Thyroid gland (tissue), 4 donors: ENCODE measurements around the gene GNPNAT1. TPM values are rescaled to one million over a fixed set of nuclear protein-coding genes. Genes with fewer than 3 reads are reported as not detected.

Source experiments
- DNase-seq, 2 donors: peaks; one replicate each; pipeline ENCODE4 v3.0.0-alpha.2; 2019
- H3K27ac ChIP-seq, 3 donors: fragments of 200-600 bp; sonication (generic); 1 replicate in 2 of 3; 2 replicates in 1 of 3; pipeline ENCODE4 v1.5.1; 2016 to 2019; ENCODE audit warnings: mild to moderate bottlenecking in 1 of 3, moderate library complexity in 1 of 3
- H3K27me3 ChIP-seq: fragments of 200-600 bp; sonication (generic); one replicate; pipeline ENCODE4 v1.5.1; 2019
- H3K36me3 ChIP-seq, 2 donors: fragments of 200-600 bp; sonication (generic); one replicate each; pipeline ENCODE4 v1.5.1; 2016 to 2019
- H3K4me1 ChIP-seq, 2 donors: fragments of 200-600 bp; sonication (generic); one replicate each; pipeline ENCODE4 v1.5.1; 2017 to 2019
- H3K4me3 ChIP-seq, 3 donors: fragments of 200-600 bp; sonication (generic); replicated peaks in 1 of 3; 1 replicate in 2 of 3; 2 replicates in 1 of 3; pipeline ENCODE4 v1.5.1; 2016; ENCODE audit warnings: mild to moderate bottlenecking in 1 of 3
- H3K9me3 ChIP-seq: fragments of 200-600 bp; sonication (generic); one replicate; pipeline ENCODE4 v1.5.1; 2017
- POLR2A ChIP-seq, 2 donors: fragments of 450-650 bp; IDR thresholded peaks; one replicate each; pipeline ENCODE4 v1.6.1; 2017; ENCODE audit warnings: antibody characterized with exemption in 2 of 2, mild to moderate bottlenecking in 2 of 2, moderate library complexity in 1 of 2
- WGBS, 2 donors: methylation state at CpG; one replicate each; pipeline ENCODE4 v1.1.5; 2017; 5-methylcytosine and 5-hydroxymethylcytosine counted together
- intact Hi-C: fragments of 100-400 bp; cut with DNase I; formaldehyde crosslinking; loops from one replicate; pipeline ENCODE4 v1.15.1; 2023
- total RNA-seq, 4 donors: library from RNA; depleted of rRNA; stranded (reverse); fragments of >200 nt; gene quantifications; one replicate each; pipeline ENCODE4 v1.2.3, GENCODE V29; 2016
- TF ChIP-seq, protein P1 (sequence below), 6 experiments: fragments of 200-600 bp in 3 of 6; fragments of 450-650 bp in 3 of 6; sonication (generic) in 3 of 6; IDR thresholded peaks; one replicate each; pipeline ENCODE4 v1.5.1; 2016 to 2019; ENCODE audit warnings: antibody characterized with exemption in 6 of 6, mild to moderate bottlenecking in 2 of 6, inconsistent platforms in 1 of 6, moderate library complexity in 1 of 6

Gene GNPNAT1
- total RNA-seq, 4 donors from 2014 or later: 10.3 to 11.7 (median 10.6) TPM

DNA sequence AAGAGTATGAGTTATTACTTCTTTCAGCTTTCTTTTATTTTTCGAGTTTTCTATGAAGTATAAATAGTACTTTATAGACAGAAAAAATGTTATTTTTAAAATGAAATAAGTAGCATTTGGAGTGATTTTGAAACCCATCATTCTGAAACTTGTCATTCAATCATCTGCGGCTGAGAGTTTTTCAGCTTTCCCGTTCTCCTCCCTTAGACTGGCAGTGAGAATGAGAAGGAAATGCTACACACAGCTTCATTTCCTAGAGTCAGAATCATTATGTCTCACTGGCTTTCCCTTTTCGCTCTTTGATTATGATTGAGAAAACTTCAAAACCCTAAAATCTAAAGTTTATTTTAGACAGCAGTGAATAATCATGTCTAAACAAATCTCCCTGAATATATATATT lies 33.7 kb upstream of the GNPNAT1 start:
- Histone ChIP-seq H3K27ac (no peak overlapping the region), H3K4me3 (no peak overlapping the region), H3K9me3 (no peaks in the 10 kb centered on the region), H3K36me3 (no peaks in the 10 kb centered on the region), H3K27me3 (no peaks in the 10 kb centered on the region), H3K4me1 (no peaks in the 10 kb centered on the region)
- intact Hi-C loops: no loop called here
- no peak for DNase-seq
- 56 to 63% methylated on average over 4 of the region's 4 CpGs for WGBS, 2 donors
- no peak for TF ChIP-seq POLR2A (IDR thresholded peaks at IDR 0.05)
- TF ChIP-seq, protein P1, sequence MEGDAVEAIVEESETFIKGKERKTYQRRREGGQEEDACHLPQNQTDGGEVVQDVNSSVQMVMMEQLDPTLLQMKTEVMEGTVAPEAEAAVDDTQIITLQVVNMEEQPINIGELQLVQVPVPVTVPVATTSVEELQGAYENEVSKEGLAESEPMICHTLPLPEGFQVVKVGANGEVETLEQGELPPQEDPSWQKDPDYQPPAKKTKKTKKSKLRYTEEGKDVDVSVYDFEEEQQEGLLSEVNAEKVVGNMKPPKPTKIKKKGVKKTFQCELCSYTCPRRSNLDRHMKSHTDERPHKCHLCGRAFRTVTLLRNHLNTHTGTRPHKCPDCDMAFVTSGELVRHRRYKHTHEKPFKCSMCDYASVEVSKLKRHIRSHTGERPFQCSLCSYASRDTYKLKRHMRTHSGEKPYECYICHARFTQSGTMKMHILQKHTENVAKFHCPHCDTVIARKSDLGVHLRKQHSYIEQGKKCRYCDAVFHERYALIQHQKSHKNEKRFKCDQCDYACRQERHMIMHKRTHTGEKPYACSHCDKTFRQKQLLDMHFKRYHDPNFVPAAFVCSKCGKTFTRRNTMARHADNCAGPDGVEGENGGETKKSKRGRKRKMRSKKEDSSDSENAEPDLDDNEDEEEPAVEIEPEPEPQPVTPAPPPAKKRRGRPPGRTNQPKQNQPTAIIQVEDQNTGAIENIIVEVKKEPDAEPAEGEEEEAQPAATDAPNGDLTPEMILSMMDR (IDR thresholded peaks at IDR 0.05): no peak

DNA sequence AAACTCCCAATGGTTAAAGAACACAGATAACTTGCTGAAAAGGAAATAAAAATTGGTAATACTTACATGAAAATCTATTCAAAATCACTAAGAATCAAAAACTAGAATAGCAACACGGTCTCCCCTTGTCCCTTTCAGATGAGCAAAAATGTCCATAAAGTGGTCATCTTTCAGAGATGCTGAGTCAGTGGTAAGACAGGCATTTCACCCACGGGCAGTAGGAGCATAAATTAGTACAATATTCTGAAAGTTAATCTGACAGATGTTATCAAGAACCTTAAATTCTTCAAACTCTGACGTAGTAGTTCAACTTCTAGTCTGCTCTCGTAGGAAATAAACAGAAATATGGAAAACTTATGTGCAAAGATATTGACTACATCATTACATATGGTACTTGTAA lies 33.1 kb upstream of the GNPNAT1 start:
- no peak overlapping the region for H3K27ac ChIP-seq
- intact Hi-C loops: no loop called here
- TF ChIP-seq, protein P1 (IDR thresholded peaks at IDR 0.05): no peak
- no peak for TF ChIP-seq POLR2A (IDR thresholded peaks at IDR 0.05)
- no peaks in the 10 kb centered on the region for H3K27me3 ChIP-seq
- WGBS, 2 donors: 65 to 67% methylated on average over 4 of the region's 4 CpGs
- no peaks in the 10 kb centered on the region for H3K36me3 ChIP-seq
- DNase-seq: no peak
- H3K9me3 ChIP-seq: no peaks in the 10 kb centered on the region
- no peaks in the 10 kb centered on the region for H3K4me1 ChIP-seq
- no peak overlapping the region for H3K4me3 ChIP-seq

DNA sequence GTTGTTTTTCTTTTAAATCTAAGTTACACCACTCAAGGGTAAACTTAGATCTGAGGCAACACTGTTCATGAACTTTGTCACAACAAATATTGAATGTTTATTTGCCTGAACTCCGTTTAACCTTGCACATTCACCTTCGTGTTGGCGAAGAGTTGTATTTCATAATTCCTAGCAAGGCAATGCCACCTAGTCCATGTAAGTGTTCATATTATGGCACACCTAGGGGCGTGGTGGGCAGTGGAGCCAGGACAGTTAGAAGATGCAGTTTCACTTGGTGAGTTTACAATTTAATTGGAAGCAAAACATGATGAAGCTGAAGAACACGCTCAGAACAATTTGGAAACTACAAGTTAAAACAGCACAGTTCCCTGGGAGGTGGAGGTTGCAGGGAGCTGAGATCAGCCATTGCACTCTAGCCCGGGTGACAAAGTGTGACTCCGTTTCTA lies 30.4 kb upstream of the GNPNAT1 start:
- TF ChIP-seq, protein P1 (IDR thresholded peaks at IDR 0.05): no peak
- no peak for TF ChIP-seq POLR2A (IDR thresholded peaks at IDR 0.05)
- Histone ChIP-seq H3K27me3 (no peaks in the 10 kb centered on the region), H3K4me1 (no peaks in the 10 kb centered on the region), H3K9me3 (no peaks in the 10 kb centered on the region), H3K27ac (no peak overlapping the region), H3K36me3 (no peaks in the 10 kb centered on the region), H3K4me3 (no peak overlapping the region)
- WGBS, 2 donors: 70 to 78% methylated on average over 7 of the region's 7 CpGs
- no peak for DNase-seq
- intact Hi-C loops: loop anchor here (2.0 kb wide), 1 partner anchor 139 kb away; no protein-coding TSS in a partner anchor

DNA sequence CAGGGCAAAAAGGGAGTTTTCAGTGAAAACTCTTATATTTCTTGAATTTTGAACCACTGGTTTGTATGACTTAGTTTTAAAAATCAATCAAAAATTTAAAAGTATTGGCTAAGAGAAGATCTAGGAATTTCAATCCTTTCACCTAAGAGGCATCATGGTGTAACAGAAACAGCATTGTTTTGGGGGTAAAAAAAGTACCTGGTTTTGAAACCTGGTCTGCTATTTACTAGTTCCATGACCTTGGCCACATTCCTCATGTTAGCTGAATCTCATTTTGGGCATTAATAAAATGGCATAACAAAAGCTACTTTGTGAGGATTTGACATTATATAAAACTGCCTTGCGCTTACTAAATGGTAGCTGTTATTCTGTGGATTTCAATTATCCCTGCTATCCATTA lies 16.7 kb upstream of the GNPNAT1 start:
- 95 to 96% methylated on average over 1 of the region's 1 CpG for WGBS, 2 donors
- H3K27me3 ChIP-seq: no peaks in the 10 kb centered on the region
- no peaks in the 10 kb centered on the region for H3K36me3 ChIP-seq
- intact Hi-C loops: no loop called here
- no peak overlapping the region for H3K4me3 ChIP-seq
- no peak for TF ChIP-seq POLR2A (IDR thresholded peaks at IDR 0.05)
- TF ChIP-seq, protein P1 (IDR thresholded peaks at IDR 0.05): no peak
- H3K4me1 ChIP-seq: no peaks in the 10 kb centered on the region
- DNase-seq: no peak
- H3K27ac ChIP-seq: no peak overlapping the region
- H3K9me3 ChIP-seq: no peaks in the 10 kb centered on the region

DNA sequence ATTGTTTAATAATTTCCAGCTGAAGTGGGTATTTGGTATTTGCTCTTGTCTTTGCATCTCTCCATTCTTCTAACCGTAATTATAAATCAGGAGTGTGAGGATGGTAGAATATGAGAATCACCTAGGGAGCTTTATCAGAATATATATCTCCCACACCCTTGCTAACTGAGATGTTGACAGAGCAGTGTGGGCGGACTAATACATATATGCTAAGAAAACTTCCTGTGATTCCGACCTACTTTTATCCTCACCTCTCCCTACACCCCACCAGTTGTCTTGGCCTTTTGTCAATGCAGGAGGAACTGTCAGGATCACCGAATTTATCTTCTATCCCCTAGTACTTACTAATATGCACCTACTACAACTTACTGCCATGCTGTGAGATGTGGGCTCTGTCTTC lies 14.7 kb upstream of the GNPNAT1 start:
- no peaks in the 10 kb centered on the region for H3K9me3 ChIP-seq
- no peaks in the 10 kb centered on the region for H3K4me1 ChIP-seq
- H3K4me3 ChIP-seq: no peak overlapping the region
- no peaks in the 10 kb centered on the region for H3K36me3 ChIP-seq
- WGBS, 2 donors: 89 to 90% methylated on average over 4 of the region's 4 CpGs
- H3K27me3 ChIP-seq: no peaks in the 10 kb centered on the region
- DNase-seq: no peak
- H3K27ac ChIP-seq: no peak overlapping the region
- TF ChIP-seq, protein P1 (IDR thresholded peaks at IDR 0.05): no peak
- TF ChIP-seq POLR2A (IDR thresholded peaks at IDR 0.05): no peak
- intact Hi-C loops: no loop called here
